ENCODE measurements around the gene EPB41L3.

DNA sequence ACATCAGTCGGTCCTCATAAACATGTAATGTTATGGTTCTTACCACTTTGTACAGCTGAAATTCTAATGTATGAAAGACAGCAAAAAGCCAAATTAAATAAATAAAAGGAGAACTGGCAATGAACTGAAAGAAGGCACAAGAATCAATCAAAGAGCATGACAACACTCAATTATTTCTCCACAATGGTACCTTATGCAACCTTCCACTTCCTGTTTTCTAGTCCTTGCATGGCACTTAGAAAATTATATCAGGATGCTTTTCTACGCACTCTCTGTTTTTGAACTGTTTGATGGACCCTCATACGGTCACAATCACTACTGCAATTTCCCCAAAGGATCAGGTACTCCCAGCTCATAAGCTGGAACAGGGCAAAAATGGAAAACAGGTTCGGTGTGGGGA is 81.6 kb downstream of the EPB41L3 start:
- TF ChIP-seq POLR2A (IDR thresholded peaks at IDR 0.05; ENCODE audit: low read length) (no peak), GATA1 (IDR thresholded peaks at IDR 0.05; ENCODE audit: low read depth, low read length) (no peak)
